A549 (cell line): Measurements from ENCODE around the gene FBXL20. TPM values are rescaled to one million over a fixed set of nuclear protein-coding genes. Genes with fewer than 3 reads are reported as not detected.

Experiments
- ATAC-seq, 2 experiments: fragments of 200-7000 bp in 1 of 2; fragments of >200 bp in 1 of 2; cut with Nextera tagmentation in 1 of 2; cut with Tn5 transposase in 1 of 2; 3 replicates each; pipeline versions ENCODE4 v1.8.0 to v1.9.1; 2018 to 2020; ENCODE audit warnings: mild to moderate bottlenecking in 1 of 2, moderate library complexity in 1 of 2
- CTCF ChIA-PET: fragments of 300-600 bp; sonication (Branson Sonifier 250); formaldehyde crosslinking; extraction: SDS; loops from one replicate; lab custom pipeline; 2021; ENCODE audit warnings: antibody characterized with exemption, inconsistent platforms; lab: Yijun Ruan, JAX
- POLR2A ChIA-PET: fragments of 350-600 bp; formaldehyde crosslinking; extraction: SDS; loops from one replicate; lab custom pipeline; 2021; ENCODE audit warnings: antibody characterized with exemption, inconsistent platforms; lab: Yijun Ruan, JAX
- DNase-seq, 2 experiments: peaks; one replicate each; pipeline versions ENCODE4 v3.0.0 to v3.0.0-alpha.2; 2011 to 2016; ENCODE audit warnings: low read depth in 1 of 2, low spot score in 1 of 2
- FAIRE-seq: peaks from 2 replicates; lab custom pipeline; 2011; peaks lifted over from hg19 to GRCh38; lab: Jason Lieb, UNC
- H3K27ac ChIP-seq, 2 experiments: fragments of >200 bp; sonication (Bioruptor Twin); formaldehyde crosslinking; 3 replicates each; pipeline ENCODE4 v1.5.1; 2016 to 2017
- H3K4me1 ChIP-seq: fragments of >200 bp; sonication (Bioruptor Twin); formaldehyde crosslinking; 3 replicates; pipeline ENCODE4 v1.6.1; 2016
- H3K4me2 ChIP-seq: fragments of >200 bp; sonication (Bioruptor Twin); formaldehyde crosslinking; 3 replicates; pipeline ENCODE4 v1.6.1; 2016
- H3K4me3 ChIP-seq: fragments of >200 bp; sonication (Bioruptor Twin); formaldehyde crosslinking; 3 replicates; pipeline ENCODE4 v1.5.1; 2016
- H3K9me3 ChIP-seq: fragments of >200 bp; sonication (Bioruptor Twin); formaldehyde crosslinking; 3 replicates; pipeline ENCODE4 v1.6.1; 2016
- BCL3 ChIP-seq: fragments of >200 bp; sonication (Bioruptor Twin); formaldehyde crosslinking; IDR thresholded peaks from 3 replicates; pipeline ENCODE4 v1.6.1; 2016
- CHD4 ChIP-seq: fragments of 200-600 bp; sonication (generic); IDR thresholded peaks from 2 replicates; pipeline ENCODE4 v1.6.1; 2016; ENCODE audit warnings: antibody characterized with exemption, mild to moderate bottlenecking, borderline replicate concordance
- EP300 ChIP-seq, 2 experiments: fragments of >200 bp; sonication (Bioruptor Twin); formaldehyde crosslinking; IDR thresholded peaks; 2 replicates in 1 of 2; 3 replicates in 1 of 2; pipeline ENCODE4 v1.6.1; 2016 to 2017
- FOSB ChIP-seq: fragments of 250-450 bp; sonication (Bioruptor Pico); IDR thresholded peaks from 2 replicates; pipeline ENCODE4 v1.5.0; 2020; ENCODE audit warnings: mild to moderate bottlenecking, moderate library complexity
- HDAC2 ChIP-seq: fragments of 200-600 bp; sonication (generic); IDR thresholded peaks from 2 replicates; pipeline ENCODE4 v1.6.1; 2016
- HOXA7 ChIP-seq: fragments of 250-450 bp; sonication (Bioruptor Pico); IDR thresholded peaks from 2 replicates; pipeline ENCODE4 v1.5.0; 2020; ENCODE audit warnings: mild to moderate bottlenecking, moderate library complexity
- JUN ChIP-seq, 2 experiments: fragments of >200 bp; sonication (Bioruptor Twin); formaldehyde crosslinking; IDR thresholded peaks; 2 replicates in 1 of 2; 3 replicates in 1 of 2; pipeline ENCODE4 v1.6.1; 2016 to 2017
- KDM1A ChIP-seq: fragments of 200-600 bp; sonication (generic); IDR thresholded peaks from 2 replicates; pipeline ENCODE4 v1.6.1; 2016; ENCODE audit warnings: low read depth, mild to moderate bottlenecking
- MAZ ChIP-seq: fragments of 150-350 bp; IDR thresholded peaks from 2 replicates; pipeline ENCODE4 v1.6.1; 2014; ENCODE audit warnings: antibody characterized with exemption, low read depth, low read length, borderline replicate concordance
- NFE2L2 ChIP-seq: fragments of 150-350 bp; conservative IDR thresholded peaks from 2 replicates; pipeline ENCODE4 v1.6.1; 2014; ENCODE audit warnings: low read length
- NPAS2 ChIP-seq: fragments of 250-450 bp; sonication (Bioruptor Pico); IDR thresholded peaks from 2 replicates; pipeline ENCODE4 v1.8.0; 2022; ENCODE audit warnings: mild to moderate bottlenecking, moderate library complexity, borderline replicate concordance
- NR3C1 ChIP-seq: fragments of >200 bp; sonication (Bioruptor Twin); formaldehyde crosslinking; IDR thresholded peaks from 3 replicates; pipeline ENCODE4 v1.6.1; 2017
- PHF8 ChIP-seq: fragments of 200-600 bp; sonication (generic); IDR thresholded peaks from 2 replicates; pipeline ENCODE4 v1.6.1; 2016; ENCODE audit warnings: low read depth, mild to moderate bottlenecking, antibody characterized with exemption, moderate library complexity, borderline replicate concordance
- POLR2AphosphoS2 ChIP-seq: conservative IDR thresholded peaks from 2 replicates; pipeline ENCODE4 v1.6.1; 2012; ENCODE audit warnings: low read length, improper control_type of control experiment, inconsistent platforms
- RAD21 ChIP-seq, 2 experiments: fragments of >200 bp in 1 of 2; sonication (Bioruptor Twin) in 1 of 2; formaldehyde crosslinking in 1 of 2; IDR thresholded peaks in 1 of 2; conservative IDR thresholded peaks in 1 of 2; 2 replicates in 1 of 2; 3 replicates in 1 of 2; pipeline ENCODE4 v1.6.1; 2012 to 2018; ENCODE audit warnings: inconsistent platforms in 1 of 2
- RARB ChIP-seq: fragments of 250-450 bp; sonication (Bioruptor Pico); IDR thresholded peaks from 2 replicates; pipeline ENCODE4 v1.8.0; 2021; ENCODE audit warnings: mild to moderate bottlenecking, moderate library complexity
- REST ChIP-seq: fragments of 200-600 bp; sonication (generic); IDR thresholded peaks from 2 replicates; pipeline ENCODE4 v1.6.1; 2016; ENCODE audit warnings: antibody characterized with exemption, mild to moderate bottlenecking, moderate library complexity
- RFX5 ChIP-seq: fragments of 450-650 bp; IDR thresholded peaks from 2 replicates; pipeline ENCODE4 v1.7.1; 2014; ENCODE audit warnings: antibody characterized with exemption, mild to moderate bottlenecking, moderate library complexity
- SMC3 ChIP-seq: fragments of >200 bp; sonication (Bioruptor Twin); formaldehyde crosslinking; IDR thresholded peaks from 3 replicates; pipeline ENCODE4 v1.6.1; 2018; ENCODE audit warnings: inconsistent platforms
- TFCP2L1 ChIP-seq: fragments of 250-450 bp; sonication (Bioruptor Pico); IDR thresholded peaks from 2 replicates; pipeline ENCODE4 v1.5.0; 2021; ENCODE audit warnings: mild to moderate bottlenecking
- WGBS: methylation state at CpG from one replicate; pipeline ENCODE4 v1.1.6; 2017; ENCODE audit errors: missing lambda C conversion rate; 5-methylcytosine and 5-hydroxymethylcytosine counted together
- polyA plus RNA-seq, 4 experiments: library from polyadenylated mRNA; depleted of rRNA in 3 of 4; stranded (reverse); fragments of >200 nt; fragmentation: RNase III in 1 of 4; extraction: RNeasy Plus Mini Kit Qiagen cat#74134 plus additional on column Dnase treatment in 1 of 4; gene quantifications; 2 replicates in 3 of 4; 3 replicates in 1 of 4; pipeline ENCODE4 v1.2.3, GENCODE V29; 2011 to 2017
- TF ChIP-seq, protein P1 (sequence below): fragments of >200 bp; sonication (Bioruptor Twin); formaldehyde crosslinking; IDR thresholded peaks from 2 replicates; pipeline ENCODE4 v1.6.1; 2016

Gene FBXL20
- polyA plus RNA-seq, 2 of the 4 experiments (the other 2 are of a cell fraction), result 5.7 to 6.7 TPM

- Histone ChIP-seq H3K4me3 (no peak overlapping the region), H3K4me2 (no peak overlapping the region), H3K4me1 (peaks cover 22% of the 10 kb centered on the region), H3K27ac (no peak overlapping the region; a peak in 1 of 6 replicates), H3K9me3 (no peaks in the 10 kb centered on the region)
- ChIA-PET POLR2A (interaction anchor here (0.9 to 2.4 kb wide), 2 partner anchors 8 to 356 kb away, joined by 3 to 16 read pairs; partner anchors contain the start of gene RPL19), CTCF (interaction anchor here (1.0 to 31.5 kb wide), 12 partner anchors 11 to 415 kb away, joined by 4 to 1140 read pairs (median 10); no protein-coding TSS in a partner anchor)
- no peak for FAIRE-seq
- TF ChIP-seq NR3C1, result no peak
- TF ChIP-seq RAD21 (conservative IDR thresholded peaks at IDR 0.05 in 1 of 2, IDR thresholded peaks at IDR 0.05 in 1 of 2), result no peak
- no peak for TF ChIP-seq RARB (CRISPR knock-in tag)
- no peak for TF ChIP-seq BCL3
- TF ChIP-seq NFE2L2, result no peak
- no peak for TF ChIP-seq EP300 (IDR thresholded peaks at IDR 0.05)
- no peak for TF ChIP-seq SMC3
- no peak for TF ChIP-seq REST
- TF ChIP-seq JUN (IDR thresholded peaks at IDR 0.05), result no peak
- TF ChIP-seq HDAC2, result no peak
- no peak for TF ChIP-seq RFX5
- no peak for TF ChIP-seq CHD4
- TF ChIP-seq NPAS2 (CRISPR knock-in tag), result no peak
- DNase-seq, result no peak
- 71% methylated on average over 7 of the region's 7 CpGs for WGBS
- peak; percentile 6 to 17; a peak in 4 of 6 replicates for ATAC-seq
Observed at GRCh38 chr17:39208136-39208535, 193.3 kb downstream of the FBXL20 start.

GRCh38 chr17:39205112-39205526 is 196.3 kb downstream of the FBXL20 start:
- ATAC-seq, result no peak

More at GRCh38 chr17:39205112-39205526, 196.3 kb downstream of the FBXL20 start:
- Histone ChIP-seq H3K4me2 (no peak overlapping the region), H3K4me3 (no peak overlapping the region), H3K4me1 (peaks cover 34% of the 10 kb centered on the region), H3K9me3 (no peaks in the 10 kb centered on the region), H3K27ac (no peak overlapping the region)
- 93% methylated on average over 3 of the region's 3 CpGs for WGBS
- POLR2A ChIA-PET, result interaction anchor here (0.6 to 3.3 kb wide), 5 partner anchors 7 to 40 kb away, joined by 3 to 34 read pairs (median 6); no protein-coding TSS in a partner anchor
- TF ChIP-seq, protein P1, sequence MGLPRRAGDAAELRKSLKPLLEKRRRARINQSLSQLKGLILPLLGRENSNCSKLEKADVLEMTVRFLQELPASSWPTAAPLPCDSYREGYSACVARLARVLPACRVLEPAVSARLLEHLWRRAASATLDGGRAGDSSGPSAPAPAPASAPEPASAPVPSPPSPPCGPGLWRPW, result no peak
- TF ChIP-seq RAD21 (conservative IDR thresholded peaks at IDR 0.05 in 1 of 2, IDR thresholded peaks at IDR 0.05 in 1 of 2) (no peak), NR3C1 (no peak), JUN (IDR thresholded peaks at IDR 0.05) (peak in 1 of 2 experiments; percentile 35; a peak in 2 of 5 replicates), TFCP2L1 (CRISPR knock-in tag) (peak; percentile 92), POLR2AphosphoS2 (peak; percentile 89; the same call in 1 of the 2 replicates), RARB (CRISPR knock-in tag) (peak; percentile 64; the same call in 1 of the 2 replicates), PHF8 (no peak), FOSB (CRISPR knock-in tag) (peak; percentile 71; the same call in 1 of the 2 replicates), HOXA7 (CRISPR knock-in tag) (peak; percentile 78), MAZ (no peak), KDM1A (no peak)
- CTCF ChIA-PET, result interaction anchor here (0.7 to 31.5 kb wide), 4 partner anchors 14 to 418 kb away, joined by 3 to 1140 read pairs (median 74); no protein-coding TSS in a partner anchor
- FAIRE-seq, result no peak
- DNase-seq, result no peak
